Measurements from ENCODE around the gene KIF5A. TPM values are rescaled to one million over a fixed set of nuclear protein-coding genes. Genes with fewer than 3 reads are reported as not detected.

Gene KIF5A
- total and polyA plus RNA-seq, 2 donors (not counting 3 experiments of a cell fraction or from before 2014, with no cell fraction given) = 0.07 to 0.35 TPM

DNA sequence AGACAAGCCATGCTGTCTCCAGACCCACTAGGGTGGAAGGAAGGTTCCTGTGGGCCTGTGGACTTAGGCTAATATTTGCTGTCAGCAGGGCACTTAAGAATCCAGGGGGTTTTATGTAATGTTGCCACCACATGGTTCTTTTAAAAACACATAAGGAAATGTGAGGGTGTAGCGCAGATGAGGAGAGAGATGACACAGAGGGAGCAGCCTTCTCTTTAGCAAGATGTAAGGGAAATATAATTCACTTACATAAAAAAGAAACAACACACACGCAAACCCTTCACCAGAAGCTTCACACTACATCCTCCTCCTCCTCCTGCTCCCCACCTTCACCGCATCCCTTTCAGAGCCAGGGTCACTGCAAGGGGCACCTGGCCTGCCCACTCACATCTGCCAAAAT is 36.3 kb downstream of the KIF5A start:
- H2AFZ ChIP-seq (ENCODE audit: low read depth, low read length) = no peak overlapping the region
- POLR2A ChIA-PET = no interaction called here
- no peaks in the 10 kb centered on the region for H4K20me1 ChIP-seq (replicated peaks; ENCODE audit: control insufficient read depth, extremely low read depth, insufficient read depth, low read length)
- intact Hi-C loops (cut with micrococcal nuclease) (no loop called here), dilution Hi-C loops (cut with MboI; ENCODE audit: extremely low pct_ligation_motif_present, low sequenced_read_pairs) (no loop called here)
- no peaks in the 10 kb centered on the region for H3K9me1 ChIP-seq (replicated peaks; ENCODE audit: control insufficient read depth, extremely low read depth, insufficient read depth, low read length)
- H3K4me3 ChIP-seq (replicated peaks in 1 of 3; ENCODE audit: insufficient read depth in 1 of 3, low read depth in 1 of 3, low read length in 3 of 3) = no peak overlapping the region
- H3K79me2 ChIP-seq (ENCODE audit: control insufficient read depth, insufficient read depth, low read length) = no peaks in the 10 kb centered on the region
- no peak overlapping the region for H3K9ac ChIP-seq (replicated peaks; ENCODE audit: extremely low read depth, insufficient read depth, low read length)
- no peak overlapping the region for H3K27ac ChIP-seq (ENCODE audit: insufficient read depth, low read depth, low read length)
- H3K27me3 ChIP-seq (ENCODE audit: control insufficient read depth in 2 of 2, insufficient read depth in 2 of 2, low read length in 2 of 2) = peaks cover 18 to 25% of the 10 kb centered on the region in 2 experiments
- no peak for DNase-seq (ENCODE audit: low read depth, low spot score)
- H3K36me3 ChIP-seq (ENCODE audit: control insufficient read depth in 2 of 2, extremely low read depth in 1 of 2, insufficient read depth in 2 of 2, low read length in 2 of 2) = no peaks in the 10 kb centered on the region
- no peak for TF ChIP-seq MYC (IDR thresholded peaks at IDR 0.05; ENCODE audit: low read depth, low read length)
- no peak for TF ChIP-seq FOS (IDR thresholded peaks at IDR 0.05; ENCODE audit: borderline replicate concordance, insufficient read depth, low read length)
- TF ChIP-seq, protein P1, sequence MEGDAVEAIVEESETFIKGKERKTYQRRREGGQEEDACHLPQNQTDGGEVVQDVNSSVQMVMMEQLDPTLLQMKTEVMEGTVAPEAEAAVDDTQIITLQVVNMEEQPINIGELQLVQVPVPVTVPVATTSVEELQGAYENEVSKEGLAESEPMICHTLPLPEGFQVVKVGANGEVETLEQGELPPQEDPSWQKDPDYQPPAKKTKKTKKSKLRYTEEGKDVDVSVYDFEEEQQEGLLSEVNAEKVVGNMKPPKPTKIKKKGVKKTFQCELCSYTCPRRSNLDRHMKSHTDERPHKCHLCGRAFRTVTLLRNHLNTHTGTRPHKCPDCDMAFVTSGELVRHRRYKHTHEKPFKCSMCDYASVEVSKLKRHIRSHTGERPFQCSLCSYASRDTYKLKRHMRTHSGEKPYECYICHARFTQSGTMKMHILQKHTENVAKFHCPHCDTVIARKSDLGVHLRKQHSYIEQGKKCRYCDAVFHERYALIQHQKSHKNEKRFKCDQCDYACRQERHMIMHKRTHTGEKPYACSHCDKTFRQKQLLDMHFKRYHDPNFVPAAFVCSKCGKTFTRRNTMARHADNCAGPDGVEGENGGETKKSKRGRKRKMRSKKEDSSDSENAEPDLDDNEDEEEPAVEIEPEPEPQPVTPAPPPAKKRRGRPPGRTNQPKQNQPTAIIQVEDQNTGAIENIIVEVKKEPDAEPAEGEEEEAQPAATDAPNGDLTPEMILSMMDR (IDR thresholded peaks at IDR 0.05; ENCODE audit: extremely low read depth in 1 of 2, insufficient read depth in 1 of 2, low read depth in 1 of 2, low read length in 2 of 2) = no peak
- no peak for TF ChIP-seq POLR2AphosphoS5 (IDR thresholded peaks at IDR 0.05; ENCODE audit: insufficient read depth, low read depth, low read length)
- TF ChIP-seq, protein P2, sequence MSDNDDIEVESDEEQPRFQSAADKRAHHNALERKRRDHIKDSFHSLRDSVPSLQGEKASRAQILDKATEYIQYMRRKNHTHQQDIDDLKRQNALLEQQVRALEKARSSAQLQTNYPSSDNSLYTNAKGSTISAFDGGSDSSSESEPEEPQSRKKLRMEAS (IDR thresholded peaks at IDR 0.05; ENCODE audit: insufficient read depth, insufficient read length) = no peak
- TF ChIP-seq GATA2 (IDR thresholded peaks at IDR 0.05; ENCODE audit: insufficient read depth, insufficient read length, low read depth, low read length) = no peak
- TF ChIP-seq EZH2 (IDR thresholded peaks at IDR 0.05; ENCODE audit: borderline replicate concordance, low read depth, low read length, severe bottlenecking) = no peak
- TF ChIP-seq POLR2A (IDR thresholded peaks at IDR 0.05; ENCODE audit: low read depth, low read length) = no peak
- no peak for TF ChIP-seq JUN (IDR thresholded peaks at IDR 0.05; ENCODE audit: borderline replicate concordance, insufficient read depth, insufficient read length, low read depth)
- H3K4me1 ChIP-seq (ENCODE audit: control insufficient read depth, extremely low read depth, insufficient read depth, low read length) = peaks cover 5% of the 10 kb centered on the region
- FAIRE-seq = no peak
- BruUV-seq (replicated peaks) = no TSS peak
- no peak overlapping the region for H3K4me2 ChIP-seq (ENCODE audit: insufficient read depth, low read length)
- CTCF ChIA-PET = interaction anchor here (1.0 to 6.0 kb wide), 7 partner anchors 11 to 51 kb away, joined by 4 to 126 read pairs (median 28); partner anchors contain the start of genes ARHGEF25 and B4GALNT1
- H3K9me3 ChIP-seq (replicated peaks; ENCODE audit: control insufficient read depth, insufficient read depth, low read length) = no peaks in the 10 kb centered on the region

Data from endothelial cell of umbilical vein (primary cell).